Vagina (tissue), 2 donors: ENCODE measurements around the gene SLC17A2. TPM values are rescaled to one million over a fixed set of nuclear protein-coding genes. Genes with fewer than 3 reads are reported as not detected.

ENCODE experiments used
- DNase-seq, 2 donors: peaks; one replicate each; pipeline ENCODE4 v3.0.0-alpha.2; 2017; ENCODE audit errors: extremely low spot score in 2 of 2
- H3K27ac ChIP-seq: fragments of 200-600 bp; sonication (generic); one replicate; pipeline ENCODE4 v1.5.1; 2019
- H3K27me3 ChIP-seq: fragments of 200-600 bp; sonication (generic); one replicate; pipeline ENCODE4 v1.5.1; 2019
- H3K36me3 ChIP-seq, 2 donors: fragments of 200-600 bp; sonication (generic); one replicate each; pipeline ENCODE4 v1.5.1; 2017 to 2019
- H3K4me1 ChIP-seq: fragments of 200-600 bp; sonication (generic); one replicate; pipeline ENCODE4 v1.5.1; 2019
- H3K4me3 ChIP-seq, 2 donors: fragments of 200-600 bp; sonication (generic); 1 replicate in 1 of 2; 2 replicates in 1 of 2; pipeline ENCODE4 v1.5.1; 2016 to 2019
- H3K9me3 ChIP-seq: fragments of 200-600 bp; sonication (generic); one replicate; pipeline ENCODE4 v1.5.1; 2019
- POLR2A ChIP-seq, 2 donors: fragments of 450-650 bp; IDR thresholded peaks; one replicate each; pipeline ENCODE4 v1.6.1; 2017; ENCODE audit warnings: antibody characterized with exemption in 2 of 2, mild to moderate bottlenecking in 2 of 2, moderate library complexity in 2 of 2
- POLR2AphosphoS5 ChIP-seq, 2 donors: sonication (generic); formaldehyde crosslinking; IDR thresholded peaks; one replicate each; pipeline ENCODE4 v1.9.0; 2017; ENCODE audit warnings: antibody characterized with exemption in 2 of 2, mild to moderate bottlenecking in 2 of 2, low read depth in 1 of 2; ENCODE audit not compliant: insufficient read depth in 1 of 2
- intact Hi-C: fragments of 100-400 bp; cut with DNase I; formaldehyde crosslinking; loops from one replicate; pipeline ENCODE4 v1.15.1; 2023
- total RNA-seq: library from RNA; depleted of rRNA; stranded (reverse); fragments of >200 nt; gene quantifications from one replicate; pipeline ENCODE4 v1.2.3, GENCODE V29; 2016
- TF ChIP-seq, protein P1 (sequence below), 3 experiments: fragments of 450-650 bp in 2 of 3; fragments of 200-600 bp in 1 of 3; sonication (generic) in 1 of 3; IDR thresholded peaks; one replicate each; pipeline ENCODE4 v1.5.1; 2017 to 2019; ENCODE audit warnings: antibody characterized with exemption in 3 of 3, mild to moderate bottlenecking in 2 of 3, moderate library complexity in 2 of 3

Gene SLC17A2
- total RNA-seq, 1 donor from 2014 or later, result not detected

DNA sequence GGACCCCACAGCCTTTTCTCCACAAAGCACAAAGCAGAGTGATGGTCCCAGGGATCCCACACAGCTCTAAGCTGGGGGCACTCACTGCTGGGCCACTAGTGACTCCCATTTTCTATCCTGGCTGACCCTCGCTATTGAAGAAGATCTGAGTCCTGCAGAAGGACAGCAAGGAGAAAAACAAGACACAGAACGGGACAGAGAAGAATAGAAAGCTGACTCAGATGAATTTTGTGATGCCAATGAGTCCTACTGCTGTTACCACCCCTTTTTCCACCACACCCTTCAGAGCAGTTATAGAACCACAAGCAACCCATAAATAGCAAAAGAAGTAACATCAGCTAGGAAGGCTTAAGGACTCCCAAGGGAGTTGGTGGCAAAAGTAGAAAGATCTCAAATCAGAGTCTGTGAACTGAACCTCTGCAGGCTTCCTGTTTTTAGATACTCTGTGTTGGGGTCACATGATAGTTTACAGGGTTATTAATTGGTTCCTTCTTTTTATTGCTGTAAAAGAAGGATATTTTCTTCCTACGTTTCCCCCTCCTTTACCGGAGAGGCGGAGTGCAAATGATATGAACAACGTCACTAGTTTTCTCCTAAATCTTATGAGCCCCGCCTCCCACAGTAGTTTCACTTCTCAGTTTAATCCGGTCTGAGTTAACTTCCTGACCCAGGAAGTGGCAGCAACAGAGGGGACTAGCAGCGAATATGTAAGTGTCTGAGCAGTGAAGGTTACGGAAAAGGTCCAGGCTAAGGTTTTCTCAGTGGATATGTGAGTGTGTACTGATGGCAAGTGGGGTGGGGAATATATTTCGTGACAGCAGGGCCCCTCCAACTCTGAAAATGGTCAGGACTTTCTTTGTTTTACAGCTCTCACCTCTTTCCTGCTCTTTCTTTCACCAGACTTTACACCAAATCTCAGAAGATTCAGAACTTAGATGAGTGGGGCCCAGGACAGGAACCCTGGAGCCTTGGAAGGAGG lies 31.9 kb upstream of the SLC17A2 start, which contains the start of gene TRIM38:
TSS of gene TRIM38 (plus strand) at position 654 of the 979 bp plus-strand sequence. CDS start 3,721 bp downstream, outside the sequence.
- DNase-seq, result peak in 1 of 2 donors; percentile 94
- Histone ChIP-seq H3K27me3 (no peaks in the 10 kb centered on the region), H3K4me1 (peaks cover 55% of the 10 kb centered on the region), H3K4me3 (peak within 1 kb of the TSS; percentile 59 to 71), H3K36me3 (peaks cover 0 to 22% of the 10 kb centered on the region in 2 donors), H3K9me3 (no peaks in the 10 kb centered on the region), H3K27ac (peak within 1 kb of the TSS; percentile 98)
- intact Hi-C loops, result loop anchor here (1.0 kb wide), 1 partner anchor 32 kb away; no protein-coding TSS in a partner anchor
- TF ChIP-seq POLR2AphosphoS5 (IDR thresholded peaks at IDR 0.05; ENCODE audit: insufficient read depth in 1 of 2, low read depth in 1 of 2), result peak; percentile 69 to 98
- TF ChIP-seq, protein P1, sequence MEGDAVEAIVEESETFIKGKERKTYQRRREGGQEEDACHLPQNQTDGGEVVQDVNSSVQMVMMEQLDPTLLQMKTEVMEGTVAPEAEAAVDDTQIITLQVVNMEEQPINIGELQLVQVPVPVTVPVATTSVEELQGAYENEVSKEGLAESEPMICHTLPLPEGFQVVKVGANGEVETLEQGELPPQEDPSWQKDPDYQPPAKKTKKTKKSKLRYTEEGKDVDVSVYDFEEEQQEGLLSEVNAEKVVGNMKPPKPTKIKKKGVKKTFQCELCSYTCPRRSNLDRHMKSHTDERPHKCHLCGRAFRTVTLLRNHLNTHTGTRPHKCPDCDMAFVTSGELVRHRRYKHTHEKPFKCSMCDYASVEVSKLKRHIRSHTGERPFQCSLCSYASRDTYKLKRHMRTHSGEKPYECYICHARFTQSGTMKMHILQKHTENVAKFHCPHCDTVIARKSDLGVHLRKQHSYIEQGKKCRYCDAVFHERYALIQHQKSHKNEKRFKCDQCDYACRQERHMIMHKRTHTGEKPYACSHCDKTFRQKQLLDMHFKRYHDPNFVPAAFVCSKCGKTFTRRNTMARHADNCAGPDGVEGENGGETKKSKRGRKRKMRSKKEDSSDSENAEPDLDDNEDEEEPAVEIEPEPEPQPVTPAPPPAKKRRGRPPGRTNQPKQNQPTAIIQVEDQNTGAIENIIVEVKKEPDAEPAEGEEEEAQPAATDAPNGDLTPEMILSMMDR (IDR thresholded peaks at IDR 0.05), result no peak
- TF ChIP-seq POLR2A (IDR thresholded peaks at IDR 0.05), result peak in 1 of 2 donors; percentile 95

DNA sequence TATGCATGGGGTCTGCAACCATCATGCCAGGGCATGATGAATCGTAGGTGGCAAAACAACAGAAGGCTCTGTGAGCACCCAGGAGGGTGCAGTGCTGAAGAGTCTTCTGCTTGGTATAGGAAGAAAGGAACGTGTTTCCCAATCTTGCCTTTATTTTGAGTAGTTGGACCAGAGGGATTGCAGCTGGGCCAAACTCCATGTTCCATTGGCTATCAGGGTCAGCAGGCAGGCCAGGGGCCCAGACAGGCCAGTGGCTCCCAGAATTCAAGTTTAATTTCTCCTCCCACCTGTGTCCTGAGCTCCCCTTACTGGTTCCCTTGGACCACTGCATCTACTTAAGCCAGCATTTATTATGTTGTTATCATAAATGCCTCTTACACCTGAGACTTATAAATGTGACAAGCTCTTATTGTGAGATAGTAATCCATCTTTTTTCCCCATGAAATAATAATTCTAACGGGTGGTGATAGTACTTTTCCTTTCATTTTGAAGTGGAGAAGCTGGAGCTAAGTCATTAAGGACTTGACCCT lies 31.2 kb upstream of the SLC17A2 start:
- TF ChIP-seq, protein P1 (IDR thresholded peaks at IDR 0.05), result no peak
- TF ChIP-seq POLR2A (IDR thresholded peaks at IDR 0.05), result no peak
- Histone ChIP-seq H3K27me3 (no peaks in the 10 kb centered on the region), H3K36me3 (peaks cover 0 to 16% of the 10 kb centered on the region in 2 donors), H3K9me3 (no peaks in the 10 kb centered on the region), H3K27ac (peak overlapping the region; percentile 98), H3K4me1 (peaks cover 48% of the 10 kb centered on the region), H3K4me3 (peak overlapping the region; percentile 59 to 71)
- intact Hi-C loops, result loop anchor here (1.0 kb wide), 1 partner anchor 33 kb away; no protein-coding TSS in a partner anchor
- DNase-seq, result no peak

DNA sequence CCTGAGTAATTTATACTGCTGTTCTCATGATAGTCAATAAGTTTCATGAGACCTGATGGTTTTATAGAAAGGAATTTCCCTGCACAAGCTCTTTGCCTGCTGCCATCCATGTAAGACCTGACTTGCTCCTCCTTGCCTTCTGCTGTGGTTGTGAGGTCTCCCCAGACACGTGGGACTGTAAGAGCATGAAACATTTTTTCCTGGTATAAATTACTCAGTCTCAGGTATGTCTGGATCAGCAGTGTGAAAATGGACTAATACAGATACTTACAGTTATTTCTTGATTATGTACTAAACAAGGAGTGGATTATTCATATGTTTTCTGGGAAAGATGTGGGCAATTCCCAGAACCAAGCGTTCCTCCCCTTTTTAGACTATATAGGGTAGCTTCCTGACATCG lies 30.2 kb upstream of the SLC17A2 start:
- TF ChIP-seq POLR2AphosphoS5 (IDR thresholded peaks at IDR 0.05; ENCODE audit: insufficient read depth in 1 of 2, low read depth in 1 of 2), result no peak
- no peak for TF ChIP-seq POLR2A (IDR thresholded peaks at IDR 0.05)
- TF ChIP-seq, protein P1 (IDR thresholded peaks at IDR 0.05), result no peak
- Histone ChIP-seq H3K27me3 (no peaks in the 10 kb centered on the region), H3K4me3 (no peak overlapping the region), H3K9me3 (no peaks in the 10 kb centered on the region), H3K27ac (no peak overlapping the region), H3K4me1 (peaks cover 38% of the 10 kb centered on the region), H3K36me3 (peaks cover 0 to 11% of the 10 kb centered on the region in 2 donors)
- no peak for DNase-seq
- intact Hi-C loops, result no loop called here

DNA sequence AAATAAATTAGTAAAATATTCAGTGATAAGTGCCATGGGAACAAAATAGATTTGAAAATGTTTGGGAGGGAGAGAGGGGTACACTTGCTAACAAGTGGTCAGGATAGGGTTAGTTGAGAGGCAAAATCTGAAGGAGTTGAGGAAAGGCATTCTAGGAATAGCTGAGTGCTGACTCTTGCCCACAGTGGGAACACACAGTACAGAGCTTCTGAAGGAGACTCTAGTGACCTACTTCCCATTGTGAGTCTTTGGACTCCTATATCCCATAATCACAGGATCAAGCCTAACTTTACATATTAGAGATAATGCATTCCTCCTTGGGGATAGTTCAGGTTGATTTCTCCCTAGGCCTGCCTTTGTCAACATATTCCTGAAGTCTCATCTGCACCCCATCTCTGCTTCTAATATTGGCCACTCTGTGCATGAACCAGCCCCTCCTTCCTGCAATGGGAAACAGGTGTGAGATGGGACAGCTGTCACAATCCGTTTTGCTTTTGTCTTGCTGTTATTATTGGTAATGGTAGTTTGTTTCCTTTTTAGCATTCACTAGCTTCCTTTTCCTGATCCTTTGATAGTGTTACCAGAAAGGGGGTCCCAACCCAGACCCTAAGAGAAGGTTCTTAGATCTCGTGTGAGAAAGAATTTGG lies 29.5 kb upstream of the SLC17A2 start:
- Histone ChIP-seq H3K27ac (no peak overlapping the region), H3K4me3 (no peak overlapping the region), H3K4me1 (peaks cover 31% of the 10 kb centered on the region), H3K27me3 (no peaks in the 10 kb centered on the region), H3K9me3 (no peaks in the 10 kb centered on the region), H3K36me3 (peaks cover 0 to 5% of the 10 kb centered on the region in 2 donors)
- no peak for DNase-seq
- TF ChIP-seq, protein P1 (IDR thresholded peaks at IDR 0.05), result no peak
- TF ChIP-seq POLR2A (IDR thresholded peaks at IDR 0.05) (no peak), POLR2AphosphoS5 (IDR thresholded peaks at IDR 0.05; ENCODE audit: insufficient read depth in 1 of 2, low read depth in 1 of 2) (no peak)
- intact Hi-C loops, result no loop called here
